Posterior cingulate gyrus (tissue), 11 donors: ENCODE data around the gene EMP3.
"Not testable (repeated sequence)": the region's sequence is repeated elsewhere in the genome, so short reads cannot be mapped to it uniquely, and the experiment has no call there.

Source experiments
- DNase-seq, 10 donors: peaks; one replicate each; pipeline versions ENCODE4 v3.0.0 to v3.0.0-alpha.2; 2020 to 2021; ENCODE audit warnings: mixed read lengths in 3 of 10
- intact Hi-C: fragments of 100-400 bp; cut with DNase I; formaldehyde crosslinking; loops from one replicate; pipeline ENCODE4 v1.15.1; 2023

Gene EMP3

GRCh38 chr19:48365602-48366001, 40.2 kb downstream of the EMP3 start:
- intact Hi-C loops: no loop called here
- no peak for DNase-seq

DNA sequence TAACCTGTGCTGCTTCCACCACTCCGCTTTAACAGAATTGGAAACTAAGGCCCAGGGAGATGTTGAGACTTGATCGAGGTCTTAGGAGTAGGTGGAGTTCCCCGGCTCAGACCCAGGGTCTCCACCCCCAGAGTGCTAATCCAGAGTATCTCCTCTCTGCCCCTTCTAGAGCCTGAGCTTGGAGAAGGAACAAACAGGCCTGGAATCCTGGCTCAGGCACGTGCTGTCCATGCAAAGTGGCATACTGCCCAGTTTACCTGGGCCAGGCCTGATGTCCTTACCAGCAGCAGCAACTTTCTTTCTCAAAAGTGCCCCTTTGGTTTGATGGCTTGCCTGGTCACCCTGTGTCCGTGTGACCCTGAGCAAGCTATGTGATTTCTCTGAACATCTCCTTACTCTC, 42.5 kb downstream of the EMP3 start:
- no peak for DNase-seq
- intact Hi-C loops: no loop called here

DNA sequence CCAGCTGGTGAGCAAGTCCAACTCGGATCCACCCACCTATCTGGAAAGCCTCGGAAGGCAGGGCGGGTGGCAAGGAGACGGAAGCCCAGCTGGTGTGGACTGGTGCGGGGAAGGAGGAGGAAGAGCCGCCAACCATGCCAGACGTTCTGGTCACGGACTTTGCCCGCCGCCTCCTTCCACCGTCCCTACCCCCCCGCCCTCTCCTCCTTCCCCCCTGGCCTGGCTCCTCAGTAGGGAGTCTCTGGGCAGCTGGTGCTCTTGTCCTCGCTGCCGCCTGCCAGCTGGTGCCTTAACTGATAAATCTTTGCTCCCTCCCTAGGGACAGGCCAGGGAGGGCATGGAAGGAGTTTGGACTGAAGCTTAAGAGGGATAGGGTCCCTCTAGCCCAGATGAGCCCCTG, 43.6 kb downstream of the EMP3 start:
- no peak for DNase-seq
- intact Hi-C loops: no loop called here

DNA sequence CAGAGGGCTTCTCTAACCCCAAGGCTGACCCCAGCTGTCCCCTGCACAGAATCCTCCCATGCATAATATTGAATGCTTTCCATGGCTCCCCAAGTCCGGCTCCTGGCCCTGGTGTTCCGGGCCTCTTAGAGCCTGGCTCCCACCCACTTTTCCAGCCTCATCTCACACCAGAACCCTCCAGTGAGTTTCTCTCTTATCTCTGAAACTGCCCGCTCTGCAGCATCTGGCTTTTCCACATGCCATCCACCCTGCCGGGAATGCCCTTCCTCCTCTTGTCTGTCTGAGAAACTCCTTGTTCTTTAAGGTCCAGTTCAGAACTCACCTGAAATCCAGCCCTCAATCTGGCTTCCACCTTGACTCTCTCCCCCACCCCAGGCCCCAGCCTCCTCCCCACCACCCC, 45.6 kb downstream of the EMP3 start:
- DNase-seq: no peak
- intact Hi-C loops: no loop called here

DNA sequence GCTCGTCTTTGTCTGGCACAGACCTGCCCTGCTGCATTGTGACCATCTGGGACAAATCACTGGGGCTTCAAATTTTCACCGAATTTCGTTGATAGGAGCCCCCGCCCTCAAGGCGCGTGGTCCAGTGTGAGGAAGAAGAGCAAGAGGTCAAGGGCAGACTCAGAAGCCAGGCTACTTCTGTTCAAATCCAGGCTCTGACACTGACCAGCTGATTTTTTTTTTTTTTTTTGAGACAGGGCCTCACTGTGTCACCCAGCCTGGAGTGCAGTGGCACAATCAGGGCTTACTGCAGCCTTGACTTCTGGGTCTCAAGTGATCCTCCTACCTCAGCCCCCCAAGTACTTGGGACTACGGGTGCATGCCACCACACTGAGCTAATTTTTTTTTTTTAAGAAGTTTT, 46.0 kb downstream of the EMP3 start:
- intact Hi-C loops: no loop called here
- no peak for DNase-seq

DNA sequence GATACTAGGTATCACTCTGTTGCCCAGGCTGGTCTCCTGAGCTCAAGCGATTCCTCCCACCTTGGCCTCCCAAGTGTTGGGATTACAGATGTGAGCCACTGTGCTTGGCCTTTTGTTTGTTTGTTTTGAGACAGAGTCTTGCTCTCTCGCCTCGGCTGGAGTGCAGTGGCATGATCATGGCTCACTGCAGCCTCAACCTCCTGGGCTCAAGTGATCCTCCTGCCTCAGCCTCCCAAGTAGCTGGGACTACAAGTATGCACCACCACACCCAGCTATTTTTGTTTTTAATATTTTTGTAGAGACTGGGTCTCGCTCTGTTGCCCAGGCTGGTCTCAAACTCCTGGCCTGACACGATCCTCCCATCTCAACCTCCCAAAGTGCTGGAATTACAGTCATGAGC, 46.4 kb downstream of the EMP3 start:
- intact Hi-C loops, DNase-seq: not testable (repeated sequence)

- intact Hi-C loops: no loop called here
- DNase-seq: peak in 1 of 10 donors; percentile 51
Measured at GRCh38 chr19:48372904-48373303, 47.6 kb downstream of the EMP3 start.

GRCh38 chr19:48373567-48373966, 48.2 kb downstream of the EMP3 start:
- intact Hi-C loops: no loop called here
- peak in 1 of 10 donors; percentile 80 for DNase-seq

DNA sequence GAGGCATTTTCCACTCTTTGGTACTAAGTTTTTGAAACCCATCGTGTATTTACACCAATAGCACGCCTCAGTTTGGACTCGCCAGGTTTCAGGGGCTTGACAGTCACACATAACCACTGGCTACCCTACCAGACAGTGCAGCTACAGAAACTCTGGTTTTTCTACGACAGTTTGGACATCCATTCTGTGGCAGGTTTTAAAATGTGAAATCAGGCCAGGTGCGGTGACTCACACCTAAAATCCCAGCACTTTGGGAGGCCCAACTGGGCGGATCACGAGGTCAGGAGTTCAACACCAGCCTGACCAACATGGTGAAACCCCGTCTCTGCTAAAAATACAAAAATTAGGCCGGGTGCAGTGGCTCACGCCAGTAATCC, 52.8 kb downstream of the EMP3 start:
- no peak for DNase-seq
- intact Hi-C loops: no loop called here

- intact Hi-C loops: no loop called here
- DNase-seq: no peak
Measured at GRCh38 chr19:48379058-48379457, 53.7 kb downstream of the EMP3 start.
